Measurements from ENCODE around the gene SORD.

- TF ChIP-seq SUZ12 (IDR thresholded peaks at IDR 0.05; ENCODE audit: extremely low read depth, insufficient read depth, insufficient read length) (no peak), ZNF274 (IDR thresholded peaks at IDR 0.05; ENCODE audit: low read depth, low read length) (no peak)
These were observed 26.0 kb downstream of the SORD start for GRCh38 chr15:45048794-45049631.

All from NT2/D1 (cell line).